ENCODE data around the gene PROCR. TPM values are rescaled to one million over a fixed set of nuclear protein-coding genes. Genes with fewer than 3 reads are reported as not detected.

Gene PROCR
- total RNA-seq, 4 donors from 2014 or later: 5.6 to 19.4 (median 7.3) TPM

- in situ Hi-C loops (cut with MboI; ENCODE audit: low sequenced_read_pairs in 4 of 4): no loop called here
- ATAC-seq: peak; percentile 61 to 67
- intact Hi-C loops (cut with DNase I; ENCODE audit: low total_unique reads): no loop called here
- Histone ChIP-seq H3K9me3 (no peaks in the 10 kb centered on the region), H3K4me1 (no peaks in the 10 kb centered on the region), H3K4me3 (no peak overlapping the region), H3K27ac (peak overlapping the region; percentile 24 to 67 (median 54)), H3K27me3 (no peaks in the 10 kb centered on the region), H3K36me3 (peaks cover 0 to 67% of the 10 kb centered on the region in 2 donors)
- peak in 1 of 2 donors; percentile 72 for DNase-seq
- TF ChIP-seq POLR2A (IDR thresholded peaks at IDR 0.05) (no peak), CTCF (IDR thresholded peaks at IDR 0.05 in 4 of 5, conservative IDR thresholded peaks at IDR 0.05 in 1 of 5) (no peak)
These were observed 35.8 kb upstream of the PROCR start for GRCh38 chr20:35135867-35136586.

DNA sequence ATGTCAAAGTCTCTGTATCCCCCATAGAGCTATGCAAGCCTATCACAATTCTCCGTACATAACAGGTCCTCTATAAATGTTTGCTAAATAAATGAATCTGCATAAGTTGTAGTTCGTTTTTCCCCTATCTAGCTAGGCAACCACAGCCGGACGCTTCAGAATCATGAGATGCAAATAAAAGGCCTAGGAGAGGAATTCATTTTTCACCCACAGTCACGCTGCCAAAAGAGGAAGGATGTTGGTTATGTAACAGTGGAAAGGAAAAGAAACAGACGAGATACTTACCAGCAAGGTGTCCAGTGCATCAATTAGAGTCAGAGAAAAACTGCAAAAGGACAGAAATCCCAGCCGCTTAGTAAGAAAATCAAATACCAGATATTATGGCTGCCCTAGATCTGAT lies 27.2 kb upstream of the PROCR start:
- ATAC-seq (no peak), DNase-seq (no peak)
- H3K9me3 ChIP-seq: no peaks in the 10 kb centered on the region
- no peak overlapping the region for H3K4me3 ChIP-seq
- H3K4me1 ChIP-seq: peaks cover 4 to 17% of the 10 kb centered on the region in 2 donors
- intact Hi-C loops (cut with DNase I; ENCODE audit: low total_unique reads) (loop anchor here (1.0 to 10.0 kb wide), 6 partner anchors 52 to 310 kb away; partner anchors contain the start of genes CEP250, GGT7 and TRPC4AP), in situ Hi-C loops (cut with MboI; ENCODE audit: low sequenced_read_pairs in 4 of 4) (loop anchor here in 1 of 4 donors (10.0 kb wide), 1 partner anchor 60 kb away; no protein-coding TSS in a partner anchor)
- H3K36me3 ChIP-seq: peaks cover 0 to 35% of the 10 kb centered on the region in 2 donors
- no peak for TF ChIP-seq POLR2A (IDR thresholded peaks at IDR 0.05)
- no peak for TF ChIP-seq CTCF (IDR thresholded peaks at IDR 0.05 in 4 of 5, conservative IDR thresholded peaks at IDR 0.05 in 1 of 5)
- H3K27ac ChIP-seq: no peak overlapping the region
- H3K27me3 ChIP-seq: no peaks in the 10 kb centered on the region

DNA sequence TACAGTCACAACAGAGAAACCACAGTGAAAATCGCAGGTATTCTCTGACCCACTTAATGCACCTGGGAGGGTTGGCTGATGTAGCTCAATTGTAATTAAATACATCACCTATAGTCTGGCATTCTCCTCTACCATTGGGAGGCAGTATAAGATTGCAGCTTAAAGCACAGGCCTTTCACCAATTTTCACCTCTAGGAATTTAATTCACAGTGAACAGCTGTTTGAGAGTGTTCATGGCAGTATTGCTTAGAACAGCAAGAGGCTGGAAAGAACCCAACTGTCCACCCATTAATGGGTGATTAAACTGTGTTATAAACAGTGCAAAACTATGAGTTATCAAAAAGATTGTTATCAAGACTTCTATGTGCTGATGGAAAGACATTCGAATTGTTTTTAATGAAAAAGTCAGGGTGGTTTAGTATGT lies 26.7 kb upstream of the PROCR start:
- Histone ChIP-seq H3K4me3 (no peak overlapping the region), H3K27ac (no peak overlapping the region), H3K9me3 (no peaks in the 10 kb centered on the region), H3K36me3 (peaks cover 0 to 31% of the 10 kb centered on the region in 2 donors), H3K27me3 (no peaks in the 10 kb centered on the region), H3K4me1 (peaks cover 4 to 17% of the 10 kb centered on the region in 2 donors)
- TF ChIP-seq CTCF (IDR thresholded peaks at IDR 0.05 in 4 of 5, conservative IDR thresholded peaks at IDR 0.05 in 1 of 5) (peak in 4 of 5 experiments; percentile 21 to 77 (median 46)), POLR2A (IDR thresholded peaks at IDR 0.05) (no peak)
- DNase-seq (no peak), ATAC-seq (no peak)
- intact Hi-C loops (cut with DNase I; ENCODE audit: low total_unique reads) (loop anchor here (1.0 to 10.0 kb wide), 5 partner anchors 53 to 310 kb away; partner anchors contain the start of genes CEP250, GGT7 and TRPC4AP), in situ Hi-C loops (cut with MboI; ENCODE audit: low sequenced_read_pairs in 4 of 4) (loop anchor here in 1 of 4 donors (10.0 kb wide), 1 partner anchor 60 kb away; no protein-coding TSS in a partner anchor)

- intact Hi-C loops (cut with DNase I; ENCODE audit: low total_unique reads): loop anchor here (2.0 to 10.0 kb wide), 4 partner anchors 54 to 308 kb away; partner anchors contain the start of genes CEP250, GGT7 and TRPC4AP
- Histone ChIP-seq H3K9me3 (no peaks in the 10 kb centered on the region), H3K27ac (peak overlapping the region; percentile 65 to 79 (median 72)), H3K4me1 (peaks cover 4 to 22% of the 10 kb centered on the region in 2 donors), H3K4me3 (peak overlapping the region; percentile 74 to 84 (median 76)), H3K27me3 (no peaks in the 10 kb centered on the region), H3K36me3 (peaks cover 0 to 22% of the 10 kb centered on the region in 2 donors)
- in situ Hi-C loops (cut with MboI; ENCODE audit: low sequenced_read_pairs in 4 of 4): loop anchor here in 1 of 4 donors (10.0 kb wide), 1 partner anchor 58 kb away; no protein-coding TSS in a partner anchor
- TF ChIP-seq CTCF (IDR thresholded peaks at IDR 0.05 in 4 of 5, conservative IDR thresholded peaks at IDR 0.05 in 1 of 5) (no peak), POLR2A (IDR thresholded peaks at IDR 0.05) (no peak)
- DNase-seq (peak in 1 of 2 donors; percentile 17), ATAC-seq (no peak)
These were observed 25.5 kb upstream of the PROCR start for GRCh38 chr20:35146299-35146919.

Data from gastrocnemius medialis (tissue), 4 donors.